Coronary artery (tissue), 2 donors: Measurements from ENCODE around the gene NEDD4L.
A peak's percentile ranks its signal among the peaks of the same experiment; 100 is the strongest.

Experiments used
- DNase-seq: peaks from one replicate; pipeline ENCODE4 v3.0.0-alpha.2; 2017; ENCODE audit warnings: low spot score
- H3K27ac ChIP-seq, 2 donors: fragments of 200-600 bp; sonication (generic); one replicate each; pipeline ENCODE4 v1.5.1; 2016 to 2019
- H3K4me3 ChIP-seq: fragments of 200-600 bp; sonication (generic); 2 replicates; pipeline ENCODE4 v1.5.1; 2016; ENCODE audit warnings: mild to moderate bottlenecking, moderate library complexity
- TF ChIP-seq, protein P1 (sequence below): fragments of 200-600 bp; sonication (generic); IDR thresholded peaks from one replicate; pipeline ENCODE4 v1.5.1; 2019; ENCODE audit warnings: antibody characterized with exemption

The NEDD4L gene

DNA sequence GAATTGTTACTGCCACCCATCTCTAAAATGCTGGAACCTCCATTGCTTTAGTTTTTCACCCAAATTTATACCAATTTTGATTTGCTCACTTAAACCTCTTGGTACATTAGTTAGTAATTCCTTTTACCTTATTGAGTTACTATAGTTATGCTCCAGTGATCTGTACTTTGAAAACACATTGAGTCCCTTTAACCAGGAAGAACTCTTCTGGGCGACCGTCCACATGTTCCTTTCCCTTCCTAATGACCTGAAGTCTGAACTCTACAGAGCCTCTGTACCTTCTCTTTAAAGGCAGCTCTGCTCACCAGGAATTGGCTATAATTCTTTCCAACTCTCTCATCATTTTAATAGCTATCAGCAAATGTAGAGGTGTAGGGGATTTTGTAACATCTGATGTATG is 290.0 kb downstream of the NEDD4L start:
- Histone ChIP-seq H3K4me3 (no peak overlapping the region), H3K27ac (no peak overlapping the region)
- DNase-seq, result no peak
- TF ChIP-seq, protein P1, sequence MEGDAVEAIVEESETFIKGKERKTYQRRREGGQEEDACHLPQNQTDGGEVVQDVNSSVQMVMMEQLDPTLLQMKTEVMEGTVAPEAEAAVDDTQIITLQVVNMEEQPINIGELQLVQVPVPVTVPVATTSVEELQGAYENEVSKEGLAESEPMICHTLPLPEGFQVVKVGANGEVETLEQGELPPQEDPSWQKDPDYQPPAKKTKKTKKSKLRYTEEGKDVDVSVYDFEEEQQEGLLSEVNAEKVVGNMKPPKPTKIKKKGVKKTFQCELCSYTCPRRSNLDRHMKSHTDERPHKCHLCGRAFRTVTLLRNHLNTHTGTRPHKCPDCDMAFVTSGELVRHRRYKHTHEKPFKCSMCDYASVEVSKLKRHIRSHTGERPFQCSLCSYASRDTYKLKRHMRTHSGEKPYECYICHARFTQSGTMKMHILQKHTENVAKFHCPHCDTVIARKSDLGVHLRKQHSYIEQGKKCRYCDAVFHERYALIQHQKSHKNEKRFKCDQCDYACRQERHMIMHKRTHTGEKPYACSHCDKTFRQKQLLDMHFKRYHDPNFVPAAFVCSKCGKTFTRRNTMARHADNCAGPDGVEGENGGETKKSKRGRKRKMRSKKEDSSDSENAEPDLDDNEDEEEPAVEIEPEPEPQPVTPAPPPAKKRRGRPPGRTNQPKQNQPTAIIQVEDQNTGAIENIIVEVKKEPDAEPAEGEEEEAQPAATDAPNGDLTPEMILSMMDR, result no peak

DNA sequence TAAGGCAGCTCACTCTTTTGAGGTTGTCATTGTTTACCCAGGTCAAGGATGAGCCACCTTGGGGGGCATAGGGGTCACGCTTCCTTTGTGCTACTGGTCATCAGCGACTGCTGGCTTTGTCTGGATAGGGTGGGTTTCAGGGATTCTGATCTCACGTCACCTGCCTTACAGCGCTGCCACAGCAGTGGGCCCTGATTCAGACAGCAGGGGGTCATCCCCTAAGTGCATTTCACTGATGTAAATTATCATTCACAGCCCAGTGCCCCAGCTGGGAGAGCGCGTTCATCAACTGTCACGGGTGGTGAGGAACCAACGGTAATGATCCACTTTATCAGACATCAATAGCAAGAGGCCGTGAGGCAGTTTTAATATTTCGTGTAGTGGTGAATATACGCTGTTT is 291.2 kb downstream of the NEDD4L start:
- no peak for DNase-seq
- TF ChIP-seq, protein P1, result no peak
- Histone ChIP-seq H3K27ac (no peak overlapping the region), H3K4me3 (no peak overlapping the region)

DNA sequence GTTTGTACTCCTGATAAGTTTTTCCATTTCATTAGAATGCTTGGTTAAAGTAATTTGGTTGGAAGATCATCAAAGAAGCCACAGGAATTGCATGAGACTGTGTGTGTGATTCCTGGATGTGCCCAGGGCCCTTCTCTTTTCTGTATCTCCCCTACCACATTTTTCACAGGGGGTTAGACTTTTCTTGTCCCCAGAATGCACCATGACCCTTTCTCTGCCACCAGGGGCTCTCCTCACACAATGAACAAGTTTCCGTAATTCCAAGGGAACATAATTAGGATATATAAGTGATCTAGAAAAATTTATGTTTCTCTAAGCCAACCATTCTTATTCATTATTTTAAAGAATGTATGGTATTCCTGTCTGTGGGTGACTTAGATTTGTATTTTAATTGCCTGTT is 291.8 kb downstream of the NEDD4L start:
- TF ChIP-seq, protein P1, result no peak
- DNase-seq, result no peak
- no peak overlapping the region for H3K4me3 ChIP-seq
- H3K27ac ChIP-seq, result no peak overlapping the region

DNA sequence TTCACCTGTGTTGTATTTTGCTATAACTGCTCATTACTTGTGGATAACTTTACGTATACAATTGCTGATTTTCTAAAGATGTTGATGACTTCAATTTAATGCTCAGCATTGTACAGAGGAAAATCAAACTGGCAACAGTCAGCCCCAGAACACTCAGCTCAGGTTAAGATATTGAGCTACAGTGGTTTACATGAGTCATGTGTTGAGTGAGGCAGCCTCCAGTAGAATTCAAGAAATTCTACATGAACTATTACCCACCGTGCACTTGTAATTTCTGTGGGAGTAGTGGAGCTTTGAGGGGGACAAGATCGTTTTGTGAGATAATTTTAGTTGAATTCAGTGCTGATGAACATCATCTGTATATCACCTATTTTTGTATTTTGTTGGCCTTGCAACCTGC is 292.6 kb downstream of the NEDD4L start:
- TF ChIP-seq, protein P1, result no peak
- Histone ChIP-seq H3K27ac (no peak overlapping the region), H3K4me3 (no peak overlapping the region)
- DNase-seq, result no peak

DNA sequence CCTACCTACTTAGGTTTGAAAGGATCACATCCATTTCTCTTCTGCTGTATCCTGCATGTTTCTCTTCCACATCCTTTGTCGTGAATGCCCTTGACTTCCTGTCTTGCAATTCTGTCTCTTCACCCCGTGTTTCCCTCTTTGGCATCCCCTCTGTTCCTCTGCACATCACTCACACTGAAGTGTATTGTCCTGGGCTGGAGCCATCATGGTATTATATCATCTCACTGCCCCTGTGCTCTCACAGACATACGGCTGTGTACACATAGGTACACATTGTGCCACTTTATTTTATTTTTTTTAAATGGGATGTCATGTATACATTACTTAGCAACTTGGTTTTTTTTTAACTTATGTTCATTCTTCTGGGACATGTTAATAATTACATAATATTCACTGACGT is 293.3 kb downstream of the NEDD4L start:
- Histone ChIP-seq H3K27ac (no peak overlapping the region), H3K4me3 (no peak overlapping the region)
- DNase-seq, result no peak
- TF ChIP-seq, protein P1, result no peak

DNA sequence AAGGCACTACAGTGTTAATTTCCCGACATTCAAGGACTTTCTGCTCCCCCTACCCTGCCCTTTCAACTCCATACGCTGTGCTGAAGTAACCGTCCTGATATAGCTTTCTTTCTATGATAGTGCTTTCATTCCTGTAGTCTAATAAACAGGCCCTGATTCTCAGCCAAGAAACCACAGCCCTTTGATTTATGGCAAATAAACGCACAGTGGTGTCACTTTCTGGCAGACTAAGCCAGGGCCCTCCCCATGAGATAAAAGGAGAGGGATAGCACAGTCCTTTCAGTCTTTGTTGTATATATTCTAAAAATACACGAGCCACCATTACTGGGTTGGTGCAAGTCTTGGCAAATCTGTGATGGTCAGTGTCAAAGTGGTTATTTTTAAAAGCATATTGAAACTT is 293.7 kb downstream of the NEDD4L start:
- no peak overlapping the region for H3K4me3 ChIP-seq
- no peak for DNase-seq
- no peak overlapping the region for H3K27ac ChIP-seq
- TF ChIP-seq, protein P1, result no peak

DNA sequence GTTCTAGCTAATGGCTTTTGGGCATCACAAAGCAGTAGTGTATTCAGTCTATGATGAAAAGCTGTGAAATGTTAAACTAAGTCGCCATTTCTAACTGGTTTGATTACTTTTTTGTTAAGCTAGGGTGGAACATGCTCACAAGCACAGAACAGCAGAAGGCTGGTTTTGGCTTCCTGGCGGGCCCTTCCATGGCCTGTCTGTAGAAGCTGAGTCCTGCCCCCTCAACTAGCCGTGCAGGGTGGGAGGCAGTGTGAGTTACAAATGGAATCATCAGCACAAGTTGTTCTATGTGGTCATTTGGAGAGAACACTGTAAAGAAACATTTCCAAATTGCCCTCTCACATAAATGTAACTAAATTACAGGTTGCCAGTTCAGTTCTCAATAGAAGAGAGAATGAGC is 294.1 kb downstream of the NEDD4L start:
- Histone ChIP-seq H3K4me3 (no peak overlapping the region), H3K27ac (peak overlapping the region in 1 of 2 donors; percentile 5)
- TF ChIP-seq, protein P1, result no peak
- DNase-seq, result no peak
